Hippocampal formation (tissue), 2 donors: Measurements from ENCODE around the gene CEL.
A peak's percentile ranks its signal among the peaks of the same experiment; 100 is the strongest.
"Not testable (repeated sequence)": the region's sequence is repeated elsewhere in the genome, so short reads cannot be mapped to it uniquely, and the experiment has no call there.

ENCODE experiments used
- DNase-seq, 2 donors: peaks; one replicate each; lab custom pipeline; 2025; lab: John Stamatoyannopoulos, UW

The CEL gene

GRCh38 chr9:133061764-133062145 is at the start of gene CEL:
TSS of gene CEL (plus strand) at chr9:133061981. CDS start at chr9:133062003, 22 bp downstream.
- DNase-seq = not testable (repeated sequence)

GRCh38 chr9:133014696-133015095 is 47.1 kb upstream of the CEL start:
- DNase-seq = no peak

GRCh38 chr9:133023117-133023890 is 38.5 kb upstream of the CEL start:
- DNase-seq = no peak

GRCh38 chr9:133026426-133026825 is 35.4 kb upstream of the CEL start:
- DNase-seq = no peak

GRCh38 chr9:133027134-133027533 is 34.6 kb upstream of the CEL start:
- no peak for DNase-seq

GRCh38 chr9:133028221-133028620 is 33.6 kb upstream of the CEL start:
- no peak for DNase-seq

GRCh38 chr9:133029994-133030316 is 31.8 kb upstream of the CEL start:
- no peak for DNase-seq

- DNase-seq = peak; percentile 94 to 99
Measured at GRCh38 chr9:133030317-133031129, 31.3 kb upstream of the CEL start, which contains the start of gene GTF3C5. TSS of gene GTF3C5 (plus strand) at chr9:133030997. CDS start at chr9:133031012, 15 bp downstream.

- no peak for DNase-seq
Measured at GRCh38 chr9:133031130-133031422, 30.7 kb upstream of the CEL start.

- DNase-seq = no peak
Measured at GRCh38 chr9:133031496-133031911, 30.3 kb upstream of the CEL start.

- no peak for DNase-seq
Measured at GRCh38 chr9:133032171-133032570, 29.6 kb upstream of the CEL start.

GRCh38 chr9:133035669-133036068 is 26.1 kb upstream of the CEL start:
- DNase-seq = no peak

GRCh38 chr9:133037775-133038515 is 23.8 kb upstream of the CEL start:
- DNase-seq = no peak

GRCh38 chr9:133040892-133041479 is 20.8 kb upstream of the CEL start:
- peak in 1 of 2 donors; percentile 10 for DNase-seq

GRCh38 chr9:133041958-133042357 is 19.8 kb upstream of the CEL start:
- DNase-seq = no peak

- DNase-seq = no peak
Measured at GRCh38 chr9:133042676-133043075, 19.1 kb upstream of the CEL start.

- no peak for DNase-seq
Measured at GRCh38 chr9:133043449-133044035, 18.2 kb upstream of the CEL start.

- no peak for DNase-seq
Measured at GRCh38 chr9:133044125-133044524, 17.7 kb upstream of the CEL start.

- no peak for DNase-seq
Measured at GRCh38 chr9:133044661-133045060, 17.1 kb upstream of the CEL start.

- no peak for DNase-seq
Measured at GRCh38 chr9:133045132-133045531, 16.6 kb upstream of the CEL start.

GRCh38 chr9:133046196-133046899 is 15.4 kb upstream of the CEL start:
- DNase-seq = no peak
